Coronary artery (tissue), 2 donors: ENCODE results near the gene ANKS1B.

Experiments used
- DNase-seq: peaks from one replicate; pipeline ENCODE4 v3.0.0-alpha.2; 2017; ENCODE audit warnings: low spot score
- H3K27ac ChIP-seq, 2 donors: fragments of 200-600 bp; sonication (generic); one replicate each; pipeline ENCODE4 v1.5.1; 2016 to 2019
- H3K4me3 ChIP-seq: fragments of 200-600 bp; sonication (generic); 2 replicates; pipeline ENCODE4 v1.5.1; 2016; ENCODE audit warnings: mild to moderate bottlenecking, moderate library complexity
- TF ChIP-seq, protein P1 (sequence below): fragments of 200-600 bp; sonication (generic); IDR thresholded peaks from one replicate; pipeline ENCODE4 v1.5.1; 2019; ENCODE audit warnings: antibody characterized with exemption

The ANKS1B gene

DNA sequence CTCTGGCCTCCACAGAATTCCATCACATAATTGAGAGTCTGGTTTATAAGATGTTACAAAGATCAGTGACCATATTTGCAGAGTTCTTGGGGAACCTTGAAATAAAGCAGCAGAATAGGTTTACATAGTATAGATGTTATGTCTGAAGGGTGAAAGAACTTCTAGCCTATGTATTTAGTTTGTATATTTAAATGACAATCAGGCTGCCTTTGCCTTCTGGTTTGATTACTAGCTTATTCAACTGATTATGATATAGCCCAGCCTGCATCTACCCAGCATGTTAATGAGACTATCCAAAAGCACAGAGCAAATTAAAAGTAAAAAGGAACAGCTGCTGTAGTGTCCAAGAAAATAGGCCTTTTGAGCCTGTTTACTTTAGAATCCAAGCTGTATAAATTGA is 1254.3 kb downstream of the ANKS1B start:
- DNase-seq = no peak
- no peak overlapping the region for H3K4me3 ChIP-seq
- no peak overlapping the region for H3K27ac ChIP-seq
- TF ChIP-seq, protein P1, sequence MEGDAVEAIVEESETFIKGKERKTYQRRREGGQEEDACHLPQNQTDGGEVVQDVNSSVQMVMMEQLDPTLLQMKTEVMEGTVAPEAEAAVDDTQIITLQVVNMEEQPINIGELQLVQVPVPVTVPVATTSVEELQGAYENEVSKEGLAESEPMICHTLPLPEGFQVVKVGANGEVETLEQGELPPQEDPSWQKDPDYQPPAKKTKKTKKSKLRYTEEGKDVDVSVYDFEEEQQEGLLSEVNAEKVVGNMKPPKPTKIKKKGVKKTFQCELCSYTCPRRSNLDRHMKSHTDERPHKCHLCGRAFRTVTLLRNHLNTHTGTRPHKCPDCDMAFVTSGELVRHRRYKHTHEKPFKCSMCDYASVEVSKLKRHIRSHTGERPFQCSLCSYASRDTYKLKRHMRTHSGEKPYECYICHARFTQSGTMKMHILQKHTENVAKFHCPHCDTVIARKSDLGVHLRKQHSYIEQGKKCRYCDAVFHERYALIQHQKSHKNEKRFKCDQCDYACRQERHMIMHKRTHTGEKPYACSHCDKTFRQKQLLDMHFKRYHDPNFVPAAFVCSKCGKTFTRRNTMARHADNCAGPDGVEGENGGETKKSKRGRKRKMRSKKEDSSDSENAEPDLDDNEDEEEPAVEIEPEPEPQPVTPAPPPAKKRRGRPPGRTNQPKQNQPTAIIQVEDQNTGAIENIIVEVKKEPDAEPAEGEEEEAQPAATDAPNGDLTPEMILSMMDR = no peak

DNA sequence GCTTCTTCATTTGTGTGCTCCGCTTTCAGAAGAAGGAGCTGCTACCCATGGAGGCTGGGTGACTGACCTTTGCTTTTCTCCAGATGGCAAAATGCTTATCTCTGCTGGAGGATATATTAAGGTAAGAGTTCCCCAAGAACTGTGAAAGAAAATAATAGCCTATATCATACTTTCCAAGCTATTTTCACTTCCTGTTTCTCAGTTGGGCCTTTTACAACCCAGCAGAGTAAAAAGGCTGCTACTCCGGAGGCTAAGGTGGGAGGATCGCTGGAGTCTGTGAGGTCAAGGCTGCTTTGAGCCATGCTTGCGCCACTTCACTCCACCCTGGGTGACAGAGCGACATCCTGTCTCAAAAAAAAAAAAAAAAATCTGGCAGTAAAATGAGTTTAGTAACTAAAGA is 1257.5 kb downstream of the ANKS1B start:
- Histone ChIP-seq H3K27ac (no peak overlapping the region), H3K4me3 (no peak overlapping the region)
- TF ChIP-seq, protein P1 = no peak
- no peak for DNase-seq

DNA sequence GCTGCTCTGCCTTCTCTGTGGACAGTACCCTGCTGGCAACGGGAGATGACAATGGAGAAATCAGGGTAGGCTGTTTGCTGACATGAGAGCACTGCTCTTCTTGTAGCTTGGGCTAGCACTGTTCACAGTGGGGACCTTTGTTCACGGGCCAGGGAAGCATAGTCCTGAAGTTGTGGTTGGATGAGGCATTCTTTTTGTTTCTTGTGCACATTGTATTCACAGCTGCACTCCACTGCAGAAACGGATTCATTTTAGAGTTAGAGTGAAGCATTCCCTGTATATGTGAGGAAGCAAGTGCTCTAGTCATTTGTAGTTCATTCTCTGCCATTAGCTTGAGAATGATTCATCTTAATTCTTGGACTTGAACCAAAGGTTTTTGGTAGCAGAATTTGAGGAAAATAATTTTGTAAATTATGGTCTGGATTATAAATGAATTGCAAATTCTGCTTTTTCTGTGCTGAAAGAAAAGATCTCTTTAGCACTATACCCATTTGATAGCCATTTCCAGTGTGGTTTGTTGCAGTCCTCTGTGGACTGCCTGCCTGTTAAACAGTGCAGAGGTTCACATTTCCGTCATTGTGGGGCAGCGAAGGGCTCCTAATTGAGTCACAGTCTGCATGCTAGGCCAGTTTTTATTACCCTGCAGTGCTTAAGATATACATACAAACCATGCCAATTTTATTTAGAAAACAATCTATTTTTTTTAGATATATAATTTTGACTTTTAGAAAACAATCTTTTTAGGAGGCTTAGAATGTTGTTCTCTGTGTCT is 1259.1 kb downstream of the ANKS1B start:
- H3K4me3 ChIP-seq = no peak overlapping the region
- TF ChIP-seq, protein P1 = no peak
- no peak overlapping the region for H3K27ac ChIP-seq
- DNase-seq = no peak

DNA sequence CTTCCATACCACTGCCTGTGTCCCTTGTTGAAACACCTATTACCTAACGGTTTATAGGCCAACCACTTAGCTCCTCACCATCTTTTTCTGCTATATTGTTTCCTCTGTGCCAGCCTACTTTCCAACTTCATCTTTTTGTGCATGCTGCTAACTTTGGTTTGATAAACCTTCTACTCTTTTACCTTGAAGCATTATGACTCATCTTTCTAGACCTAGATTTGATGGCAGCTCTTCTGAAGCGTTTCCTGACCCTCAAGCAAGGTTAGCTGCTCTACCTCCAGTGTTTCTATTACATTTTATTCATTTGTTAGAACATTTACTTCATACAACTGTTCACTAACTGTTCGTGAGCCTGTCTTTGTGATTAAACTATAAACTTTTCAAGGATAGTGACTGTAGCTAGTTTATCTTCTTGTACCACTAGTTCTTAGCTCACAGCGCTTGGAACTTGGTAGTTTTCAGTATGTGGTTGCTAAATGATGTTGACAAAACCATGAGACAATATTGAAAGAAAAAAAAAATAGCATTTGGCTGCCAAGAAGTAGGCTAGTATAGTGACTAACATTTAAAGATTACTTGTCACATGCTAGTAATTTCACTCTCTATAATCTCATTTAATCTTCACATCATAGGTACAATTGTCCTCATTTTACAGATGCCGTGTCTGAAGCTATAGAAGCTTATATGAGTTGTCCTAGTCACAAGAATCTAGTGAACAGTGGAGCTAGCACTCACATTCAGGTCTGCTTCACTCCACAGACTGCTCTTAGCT is 1260.2 kb downstream of the ANKS1B start:
- no peak overlapping the region for H3K4me3 ChIP-seq
- no peak for DNase-seq
- no peak overlapping the region for H3K27ac ChIP-seq
- TF ChIP-seq, protein P1 = no peak

DNA sequence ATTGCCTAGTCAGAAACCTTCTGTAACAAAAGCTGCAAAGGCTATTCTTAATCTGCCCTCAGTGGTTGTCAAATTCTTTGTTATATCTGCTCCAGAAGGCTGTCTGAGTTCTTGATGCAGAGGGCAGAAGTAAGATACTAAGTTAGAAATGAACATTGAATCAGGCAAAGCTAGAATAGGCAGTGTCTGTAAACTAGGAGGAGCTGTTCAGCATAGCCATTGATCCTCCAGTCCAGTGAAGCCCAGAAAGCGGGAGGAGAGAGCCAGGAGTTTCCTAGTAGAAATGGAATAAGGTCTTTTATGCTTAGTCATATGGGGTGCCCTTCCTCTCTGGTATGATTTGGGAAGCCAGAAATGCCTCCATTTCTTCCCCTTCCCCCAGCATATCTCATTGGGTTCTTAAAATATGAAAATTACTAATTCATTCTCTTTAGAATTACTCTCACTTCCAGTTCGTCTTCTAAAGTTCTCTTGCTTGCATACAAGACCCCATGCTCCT is 1263.5 kb downstream of the ANKS1B start:
- no peak for DNase-seq
- TF ChIP-seq, protein P1 = no peak
- no peak overlapping the region for H3K27ac ChIP-seq
- no peak overlapping the region for H3K4me3 ChIP-seq

DNA sequence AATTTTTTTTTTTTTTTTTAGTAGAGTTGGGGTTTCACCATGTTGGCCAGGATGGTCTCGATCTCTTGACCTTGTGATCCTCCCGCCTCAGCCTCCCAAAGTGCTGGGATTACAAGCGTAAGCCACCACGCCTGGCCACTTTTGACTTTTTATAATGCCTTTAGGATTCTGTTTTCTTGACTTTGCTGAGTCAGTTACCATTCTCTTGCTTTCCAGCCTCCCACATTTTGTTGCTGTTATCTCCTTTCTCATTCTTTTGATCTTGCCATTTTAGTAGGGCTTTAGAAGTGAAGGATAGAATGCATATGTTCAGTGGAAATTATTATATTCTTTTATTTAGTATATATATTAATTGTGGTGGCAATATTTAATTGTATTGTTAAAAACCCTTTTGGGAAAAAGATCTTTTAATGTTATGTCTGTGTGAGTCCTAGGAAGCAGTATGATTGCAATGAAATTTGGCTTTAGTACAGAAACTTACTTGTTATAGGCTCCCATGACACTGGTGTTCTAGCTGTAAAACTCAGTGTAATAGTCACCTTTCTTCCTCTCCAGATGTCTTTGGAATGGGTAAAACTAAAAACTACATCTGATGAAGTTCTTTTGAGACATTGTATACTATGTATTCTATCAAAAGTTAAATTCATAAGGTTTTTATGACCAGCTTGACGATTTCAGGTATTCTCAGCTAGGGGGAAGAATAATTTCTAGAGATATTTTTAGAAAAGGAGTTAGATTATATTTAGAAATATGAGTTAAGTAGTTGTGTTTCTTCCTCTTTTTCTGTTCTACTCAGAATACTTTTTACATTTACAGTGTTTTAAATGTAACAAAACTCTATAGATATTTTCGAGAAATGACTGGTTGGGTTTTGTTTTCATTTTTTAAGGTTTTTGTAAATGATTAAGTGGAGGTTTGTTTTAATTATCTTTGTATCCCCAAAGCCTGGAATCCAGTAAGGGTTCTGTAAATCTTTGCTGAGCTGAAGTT is 1264.9 kb downstream of the ANKS1B start:
- DNase-seq = no peak
- TF ChIP-seq, protein P1 = no peak
- no peak overlapping the region for H3K4me3 ChIP-seq

More for the DNA sequence above, 1264.9 kb downstream of the ANKS1B start:
- H3K27ac ChIP-seq = no peak overlapping the region
